ENCODE results near the gene ST8SIA6.
A peak's percentile ranks its signal among the peaks of the same experiment; 100 is the strongest.

ST8SIA6 gene

DNA sequence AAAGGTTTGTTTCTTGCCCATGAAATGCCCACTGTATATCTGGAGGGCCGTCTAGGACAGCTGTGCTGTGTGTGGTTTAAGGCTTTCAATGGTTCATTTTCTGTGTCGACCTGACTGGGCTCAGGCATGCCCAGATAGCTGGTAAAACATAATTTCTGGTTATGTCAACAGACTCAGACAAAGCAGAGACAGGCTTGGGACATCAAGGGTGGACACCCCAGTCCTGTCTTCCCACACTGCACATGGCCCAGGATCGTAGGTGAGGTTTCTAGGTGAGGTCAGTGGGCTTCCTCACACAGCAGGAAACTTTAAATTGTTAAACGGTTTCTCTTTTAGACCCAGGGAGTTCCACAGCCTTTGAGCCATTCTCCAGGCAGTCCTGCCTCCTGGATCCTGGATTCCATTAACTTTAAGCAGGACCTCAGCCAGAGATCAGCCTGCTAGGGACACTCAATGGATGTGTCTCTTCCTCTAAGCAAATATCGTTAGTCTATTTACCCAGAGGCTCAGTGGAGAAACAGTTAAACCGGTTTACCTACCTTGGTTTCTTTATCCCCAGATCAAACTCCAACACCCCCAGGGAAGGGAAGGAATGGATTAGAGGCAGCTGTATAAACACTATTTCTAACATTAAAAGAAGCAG, 66.4 kb downstream of the ST8SIA6 start:
- no peak for DNase-seq (ENCODE audit: extremely low read depth in 1 of 2, low read depth in 1 of 2)

DNA sequence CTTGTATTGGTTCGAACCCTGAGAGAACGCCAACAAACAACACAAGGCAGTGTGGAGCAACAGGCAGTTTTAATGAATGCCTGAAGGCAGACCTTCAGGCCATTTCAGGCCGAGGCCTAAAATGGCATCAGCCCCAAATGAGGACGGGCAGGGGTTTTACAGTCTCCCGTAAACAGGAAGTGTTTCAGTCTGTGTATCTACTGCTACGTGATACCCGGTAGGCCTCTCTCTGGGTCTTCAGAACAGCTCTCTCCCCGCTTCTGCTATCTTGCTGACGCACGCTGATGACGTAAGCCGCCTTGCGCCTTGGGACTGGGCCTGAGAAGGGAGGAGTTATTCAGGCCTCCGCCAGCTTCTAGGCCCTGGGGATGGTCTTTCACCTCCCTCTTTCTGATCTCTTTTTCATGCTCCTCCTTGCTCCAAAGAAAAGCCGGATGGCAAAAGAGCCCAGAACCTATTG, 67.7 kb downstream of the ST8SIA6 start:
- no peak for DNase-seq (ENCODE audit: extremely low read depth in 1 of 2, low read depth in 1 of 2)

GRCh38 chr10:17386021-17386420, 68.4 kb downstream of the ST8SIA6 start:
- no peak for DNase-seq (ENCODE audit: extremely low read depth in 1 of 2, low read depth in 1 of 2)

DNA sequence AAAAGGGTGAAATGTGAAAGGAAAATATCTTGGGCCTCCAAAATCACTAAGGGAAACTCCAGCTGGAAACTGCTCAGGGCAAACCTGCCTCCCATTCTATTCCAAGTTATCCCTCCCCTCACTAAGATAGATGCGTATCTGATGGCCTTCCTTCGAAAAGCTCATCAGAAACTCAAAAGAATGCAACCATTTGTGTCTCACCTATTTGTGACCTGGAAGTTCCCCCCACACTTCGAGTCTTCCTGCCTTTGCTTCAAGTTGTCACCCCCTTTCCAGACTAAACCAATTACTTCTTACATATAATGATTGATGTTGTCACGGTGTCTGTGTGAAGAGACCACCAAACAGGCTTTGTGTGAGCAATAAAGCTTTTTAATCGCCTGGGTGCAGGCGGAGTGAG, 69.3 kb downstream of the ST8SIA6 start:
- DNase-seq (ENCODE audit: extremely low read depth in 1 of 2, low read depth in 1 of 2) = no peak

- no peak for DNase-seq (ENCODE audit: extremely low read depth in 1 of 2, low read depth in 1 of 2)
These were observed 70.4 kb downstream of the ST8SIA6 start for GRCh38 chr10:17383801-17384555.

DNA sequence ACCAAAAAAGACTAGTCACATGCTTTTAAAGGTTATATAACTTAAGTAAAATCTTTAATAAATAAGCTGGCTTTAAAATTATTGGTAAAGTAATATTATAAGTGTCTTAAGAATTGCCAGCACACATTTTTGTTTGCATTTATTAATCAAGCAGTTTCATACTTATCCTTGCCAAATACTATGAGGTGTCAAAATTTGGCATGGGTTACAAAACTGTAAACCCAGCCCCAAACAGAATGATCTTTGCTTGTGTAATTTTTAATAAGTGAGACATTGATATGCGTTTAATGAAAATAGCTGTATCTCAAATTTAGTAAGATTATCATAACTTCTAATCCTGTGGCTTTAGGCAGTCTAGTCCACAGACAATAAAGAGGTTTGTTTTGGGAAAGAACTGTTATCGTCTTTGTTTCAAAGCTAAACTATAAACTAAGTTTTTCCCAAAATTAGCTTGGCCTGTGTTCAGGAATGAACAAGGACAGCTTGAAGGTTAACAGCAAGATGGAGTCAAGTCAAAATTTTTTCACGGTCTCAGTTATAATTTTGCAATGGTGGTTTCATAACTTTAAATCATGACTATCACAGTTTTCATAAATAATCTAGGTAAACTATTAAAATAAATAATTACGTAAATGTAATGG, 72.8 kb downstream of the ST8SIA6 start:
- no peak for DNase-seq (ENCODE audit: extremely low read depth in 1 of 2, low read depth in 1 of 2)

DNA sequence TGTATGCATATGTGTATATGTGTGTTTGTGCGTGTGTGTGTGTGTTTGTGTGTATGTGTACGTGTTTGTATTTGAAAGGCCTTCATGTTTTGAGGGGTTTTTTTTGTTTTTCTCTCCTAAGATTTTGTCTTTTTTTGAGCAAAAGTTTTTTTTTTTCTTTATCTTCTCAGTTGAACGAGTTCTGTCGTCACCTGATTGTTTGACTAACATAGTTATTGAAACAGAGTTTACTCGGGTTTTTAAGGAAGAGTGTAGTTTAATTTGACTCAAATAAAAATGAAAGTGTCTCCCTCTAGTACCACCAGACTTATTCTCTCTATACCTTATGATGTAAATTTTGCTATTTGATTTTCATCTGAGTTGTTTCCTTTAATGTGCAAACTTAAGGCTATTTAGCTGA, 73.5 kb downstream of the ST8SIA6 start:
- no peak for DNase-seq (ENCODE audit: extremely low read depth in 1 of 2, low read depth in 1 of 2)

DNA sequence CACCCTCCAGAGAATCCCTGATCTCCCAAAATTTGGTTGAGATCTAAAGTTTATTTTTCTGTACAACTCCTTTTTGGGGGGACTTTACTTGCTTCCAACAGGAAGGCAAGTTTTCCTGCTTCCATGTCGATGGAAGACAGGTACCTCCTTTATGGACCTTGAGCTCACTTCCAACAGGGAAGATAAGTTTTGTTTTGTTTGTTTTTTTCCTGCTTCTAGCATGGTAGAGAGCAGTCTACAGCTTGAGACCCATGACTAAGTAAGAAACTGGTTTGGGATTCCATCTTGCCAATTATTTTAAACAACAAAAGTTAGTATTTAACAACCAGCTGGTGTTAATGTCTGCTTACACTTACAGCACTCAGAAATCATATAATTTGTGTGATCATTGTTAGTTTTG, 74.4 kb downstream of the ST8SIA6 start:
- no peak for DNase-seq (ENCODE audit: extremely low read depth in 1 of 2, low read depth in 1 of 2)

DNA sequence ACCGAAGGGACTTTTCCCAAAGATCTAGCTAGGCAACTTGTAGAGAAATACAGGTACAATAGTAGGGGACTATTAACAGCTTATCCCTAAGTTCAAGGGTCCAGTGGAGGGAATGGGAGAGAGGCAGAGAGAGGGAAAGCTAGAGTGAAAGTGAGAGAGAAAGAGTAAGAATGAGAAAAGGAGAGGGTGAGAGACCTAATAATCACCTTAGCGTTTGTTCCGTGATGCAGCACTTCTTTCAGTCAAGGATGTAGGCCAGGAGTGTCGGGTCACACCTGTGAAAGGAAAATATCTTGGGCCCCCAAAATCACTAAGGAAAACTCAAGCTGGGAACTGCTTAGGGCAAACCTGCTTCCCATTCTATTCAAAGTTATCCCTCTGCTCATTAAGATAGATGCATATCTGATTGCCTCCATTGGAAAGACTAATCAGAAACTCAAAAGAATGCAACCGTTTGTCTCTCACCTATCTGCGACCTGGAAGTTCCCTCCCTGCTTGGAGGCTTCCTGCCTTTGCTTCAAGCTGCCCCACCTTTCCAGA, 75.2 kb downstream of the ST8SIA6 start:
- no peak for DNase-seq (ENCODE audit: extremely low read depth in 1 of 2, low read depth in 1 of 2)

DNA sequence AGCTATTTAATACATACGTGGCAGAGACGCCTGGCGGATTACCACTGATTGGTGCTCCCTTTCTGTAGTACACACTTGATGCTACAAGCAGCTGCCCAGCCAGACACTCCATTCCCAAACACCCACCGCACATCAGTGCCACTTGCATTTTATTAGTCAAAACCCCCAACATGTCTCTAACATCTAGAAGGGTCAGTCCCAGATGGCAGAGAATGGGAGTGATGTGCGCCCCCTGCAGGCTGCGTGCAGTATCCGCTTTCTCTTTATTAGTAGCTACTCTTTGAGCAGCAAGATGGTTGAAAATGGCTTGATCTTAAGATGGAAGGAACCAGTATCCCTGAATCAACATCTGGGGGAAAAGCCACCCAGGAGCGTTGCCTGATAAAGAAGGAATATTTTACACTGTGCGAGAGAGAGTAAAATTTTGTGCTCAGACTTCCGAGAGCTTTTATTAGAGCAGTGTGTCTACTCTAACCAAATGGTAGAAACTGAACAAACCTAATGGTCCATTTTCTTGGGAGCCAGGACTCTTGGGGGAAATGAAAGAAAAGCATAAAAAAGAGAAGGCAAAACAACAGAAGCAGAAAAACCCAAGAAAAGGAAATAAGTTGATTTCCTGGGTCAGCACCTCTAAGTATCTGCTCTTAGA, 78.3 kb downstream of the ST8SIA6 start:
- DNase-seq (ENCODE audit: extremely low read depth in 1 of 2, low read depth in 1 of 2) = peak in 1 of 2 donors; percentile 2

DNA sequence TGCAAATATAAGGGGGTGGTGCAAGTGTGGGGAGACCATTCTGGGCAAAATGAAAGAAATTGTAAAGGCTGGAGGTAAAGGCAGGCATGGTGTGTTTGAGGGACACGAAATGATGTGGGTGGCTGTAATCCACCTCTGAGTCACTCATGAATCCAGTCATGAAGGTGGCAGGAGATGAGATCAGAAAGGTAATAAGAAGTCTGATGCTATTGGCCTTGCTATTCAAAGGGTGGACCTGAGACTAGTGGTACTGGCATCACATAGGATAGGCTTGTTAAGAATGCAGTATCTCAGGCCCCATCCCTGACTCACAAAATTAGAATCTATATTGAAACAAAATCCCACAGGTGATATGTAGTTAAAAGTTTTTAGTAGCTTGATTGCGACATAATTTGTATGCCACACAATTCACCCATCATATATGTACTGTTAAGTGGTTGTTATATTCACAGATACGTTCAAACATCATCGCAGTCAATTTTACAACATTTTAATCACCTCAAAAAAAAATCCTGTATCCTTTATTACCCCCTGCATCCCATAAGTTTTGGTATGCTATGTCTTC, 85.6 kb downstream of the ST8SIA6 start:
- no peak for DNase-seq (ENCODE audit: extremely low read depth in 1 of 2, low read depth in 1 of 2)

DNA sequence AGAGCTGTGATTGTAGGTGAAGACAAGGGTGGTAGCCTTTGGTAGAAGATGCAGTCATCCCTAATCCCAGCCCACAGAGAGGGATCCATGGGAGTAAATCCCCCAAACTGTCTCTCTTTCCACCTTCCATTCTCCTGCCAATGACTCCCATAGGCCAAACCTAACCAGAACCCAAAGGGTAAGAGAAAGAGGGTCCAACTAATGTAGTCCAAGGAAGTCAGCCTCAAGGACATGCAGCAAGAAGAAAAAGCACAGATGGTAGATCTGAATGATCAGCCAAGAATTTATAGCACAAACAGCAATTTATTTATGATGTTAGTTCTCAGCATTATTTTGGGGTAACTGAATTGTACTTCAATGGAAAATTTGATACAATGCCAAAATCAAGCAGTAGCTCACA, 87.7 kb downstream of the ST8SIA6 start:
- no peak for DNase-seq (ENCODE audit: extremely low read depth in 1 of 2, low read depth in 1 of 2)

GRCh38 chr10:17365402-17365801, 89.0 kb downstream of the ST8SIA6 start:
- DNase-seq (ENCODE audit: extremely low read depth in 1 of 2, low read depth in 1 of 2) = no peak

GRCh38 chr10:17358461-17358860, 95.9 kb downstream of the ST8SIA6 start:
- DNase-seq (ENCODE audit: extremely low read depth in 1 of 2, low read depth in 1 of 2) = no peak

DNA sequence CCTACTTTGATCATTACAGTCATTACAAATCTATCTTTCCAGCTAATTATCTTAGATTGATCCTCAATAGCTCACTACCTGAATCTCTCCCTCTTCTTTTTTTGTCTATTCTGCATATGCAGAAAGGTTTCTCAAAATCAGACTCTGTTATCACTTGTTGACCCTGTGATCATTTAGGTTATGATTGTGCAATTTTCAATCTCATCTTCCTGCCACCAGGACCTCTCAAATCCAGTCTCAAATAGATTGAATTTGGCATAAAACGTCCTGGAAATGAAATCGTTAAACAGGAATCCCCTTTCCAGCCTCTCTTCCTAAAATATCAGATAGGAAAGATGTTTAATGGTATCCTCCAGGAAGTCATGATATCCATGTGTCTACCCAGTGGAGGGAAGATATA, 96.6 kb downstream of the ST8SIA6 start:
- DNase-seq (ENCODE audit: extremely low read depth in 1 of 2, low read depth in 1 of 2) = no peak

GRCh38 chr10:17356820-17357219, 97.6 kb downstream of the ST8SIA6 start:
- DNase-seq (ENCODE audit: extremely low read depth in 1 of 2, low read depth in 1 of 2) = no peak

GRCh38 chr10:17354781-17355180, 99.6 kb downstream of the ST8SIA6 start:
- no peak for DNase-seq (ENCODE audit: extremely low read depth in 1 of 2, low read depth in 1 of 2)

GRCh38 chr10:17353568-17354300, 100.7 kb downstream of the ST8SIA6 start:
- DNase-seq (ENCODE audit: extremely low read depth in 1 of 2, low read depth in 1 of 2) = no peak

GRCh38 chr10:17352583-17352982, 101.8 kb downstream of the ST8SIA6 start:
- DNase-seq (ENCODE audit: extremely low read depth in 1 of 2, low read depth in 1 of 2) = no peak

DNA sequence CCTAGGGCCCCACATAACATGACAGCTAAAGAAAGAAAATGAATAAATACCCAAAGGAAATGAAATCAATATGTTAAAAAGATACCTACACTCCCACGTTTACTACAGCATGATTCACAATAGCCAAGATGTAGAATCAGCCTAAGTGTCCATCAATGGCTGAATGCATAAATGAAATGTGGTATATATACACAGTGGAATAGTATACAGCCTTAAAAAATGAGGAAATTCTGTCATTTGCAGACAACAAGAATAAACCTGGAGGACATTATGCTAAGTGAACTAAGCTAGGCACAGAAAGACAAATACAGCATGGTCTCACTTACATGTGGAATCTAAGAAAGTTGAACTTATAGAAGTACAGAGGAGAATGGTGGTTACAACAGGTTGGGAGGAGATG, 102.9 kb downstream of the ST8SIA6 start:
- DNase-seq (ENCODE audit: extremely low read depth in 1 of 2, low read depth in 1 of 2) = no peak

Measured in activated CD8-positive, alpha-beta memory T cell treated with anti-CD3 and anti-CD28 coated beads for 1 hour (primary cell).